ENCODE data around the gene VPS33A.
"Not testable (repeated sequence)": the region's sequence is repeated elsewhere in the genome, so short reads cannot be mapped to it uniquely, and the experiment has no call there.

The VPS33A gene

DNA sequence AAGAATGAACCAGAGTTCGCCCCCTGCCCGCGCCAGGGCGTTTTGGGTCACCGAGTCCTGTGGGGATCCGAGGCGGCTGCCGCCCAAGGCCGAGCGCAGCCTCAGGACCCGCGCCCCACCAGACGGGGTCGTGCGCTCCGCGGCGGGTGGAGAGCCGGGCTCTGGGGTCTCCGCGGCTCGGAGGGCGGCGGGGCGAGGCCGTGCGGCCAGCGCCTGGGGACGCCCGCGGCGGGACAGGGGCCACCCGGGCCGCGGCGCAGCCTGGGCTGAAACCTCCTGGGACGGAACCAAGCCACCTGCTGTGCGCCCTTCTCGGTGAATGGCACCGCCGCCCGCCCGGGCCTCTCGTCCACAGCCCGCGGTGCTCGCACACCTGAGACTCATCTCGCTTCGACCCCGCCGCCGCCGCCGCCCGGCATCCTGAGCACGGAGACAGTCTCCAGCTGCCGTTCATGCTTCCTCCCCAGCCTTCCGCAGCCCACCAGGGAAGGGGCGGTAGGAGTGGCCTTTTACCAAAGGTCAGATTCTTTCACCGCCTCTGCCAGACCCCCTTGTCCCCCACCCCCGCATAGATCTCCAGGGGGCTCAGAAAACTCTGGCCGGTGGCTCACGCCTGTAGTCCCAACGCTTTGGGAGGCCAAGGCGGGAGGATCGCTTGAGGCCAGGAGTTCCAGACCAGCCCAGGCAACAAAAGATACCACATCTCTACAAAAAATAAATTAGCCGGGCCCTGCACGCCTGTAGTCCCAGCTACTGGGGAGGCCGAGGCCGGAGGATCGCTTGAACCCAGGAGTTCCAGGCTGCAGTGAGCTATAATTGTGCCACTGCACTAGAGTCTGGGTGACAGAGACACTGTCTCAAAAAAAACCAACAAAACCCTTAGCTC lies 61.9 kb downstream of the VPS33A start:
- DNase-seq (ENCODE audit: low read depth in 2 of 2) = no peak

DNA sequence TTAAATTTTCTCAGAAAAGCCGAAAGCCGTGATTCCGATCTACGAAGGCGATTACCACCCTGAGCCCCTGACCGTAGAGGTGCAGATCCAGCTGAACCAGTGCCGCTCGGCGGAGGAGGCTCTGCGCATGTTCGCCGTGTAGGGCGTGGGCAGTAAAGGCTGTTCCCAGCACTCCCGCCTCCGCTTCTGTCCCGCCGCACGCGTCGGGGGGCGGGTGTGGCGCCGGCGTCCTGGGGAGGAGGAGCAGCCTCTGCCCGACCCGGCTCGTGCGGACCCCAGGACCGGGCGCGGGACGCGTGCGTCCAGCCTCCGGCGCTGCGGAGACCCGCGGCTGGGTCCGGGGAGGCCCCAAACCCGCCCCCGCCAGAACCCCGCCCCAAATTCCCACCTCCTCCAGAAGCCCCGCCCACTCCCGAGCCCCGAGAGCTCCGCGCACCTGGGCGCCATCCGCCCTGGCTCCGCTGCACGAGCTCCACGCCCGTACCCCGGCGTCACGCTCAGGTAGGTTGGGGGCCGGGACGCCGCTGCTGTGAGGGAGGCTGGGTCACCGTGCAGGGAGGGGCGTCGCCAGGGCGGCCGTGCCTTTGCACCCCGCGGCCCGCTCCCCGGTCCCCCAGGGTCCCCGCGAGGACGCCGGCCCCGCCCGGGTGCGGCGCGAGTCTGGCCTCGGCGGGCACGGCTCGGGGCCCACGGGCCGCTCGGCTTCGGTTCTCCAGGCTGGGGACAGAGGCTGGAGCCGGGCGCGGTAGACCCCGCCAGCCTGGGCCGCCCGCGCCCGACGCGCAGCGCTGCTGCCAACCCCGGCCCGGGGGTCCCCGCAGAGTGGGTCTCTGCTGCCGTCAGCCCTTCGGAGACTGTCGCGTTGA lies 62.8 kb downstream of the VPS33A start, which contains the start of gene B3GNT4:
TSS of gene B3GNT4 (plus strand) at position 409 of the 866 bp plus-strand sequence. CDS start 910 bp downstream, outside the sequence.
- peak in 1 of 2 donors; percentile 59 for DNase-seq (ENCODE audit: low read depth in 2 of 2)

DNA sequence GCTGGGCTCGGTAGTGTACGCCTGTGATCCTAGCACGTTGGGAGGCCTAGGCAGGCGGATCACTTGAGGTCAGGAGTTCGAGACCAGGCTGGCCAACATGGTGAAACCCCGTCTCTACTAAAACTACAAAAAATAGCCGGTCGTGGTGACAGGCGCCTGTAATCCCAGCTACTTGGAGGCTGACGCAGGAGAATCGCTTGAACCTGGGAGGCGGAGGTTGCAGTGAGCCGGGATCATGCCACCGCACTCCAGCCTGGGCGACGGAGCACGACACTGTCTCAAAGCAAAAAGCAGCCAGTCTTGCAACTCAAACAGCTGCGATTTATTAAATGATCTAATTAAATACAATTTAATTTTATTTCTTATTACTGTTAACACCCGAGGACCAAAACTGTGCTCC lies 63.5 kb downstream of the VPS33A start:
- DNase-seq (ENCODE audit: low read depth in 2 of 2) = not testable (repeated sequence)

DNA sequence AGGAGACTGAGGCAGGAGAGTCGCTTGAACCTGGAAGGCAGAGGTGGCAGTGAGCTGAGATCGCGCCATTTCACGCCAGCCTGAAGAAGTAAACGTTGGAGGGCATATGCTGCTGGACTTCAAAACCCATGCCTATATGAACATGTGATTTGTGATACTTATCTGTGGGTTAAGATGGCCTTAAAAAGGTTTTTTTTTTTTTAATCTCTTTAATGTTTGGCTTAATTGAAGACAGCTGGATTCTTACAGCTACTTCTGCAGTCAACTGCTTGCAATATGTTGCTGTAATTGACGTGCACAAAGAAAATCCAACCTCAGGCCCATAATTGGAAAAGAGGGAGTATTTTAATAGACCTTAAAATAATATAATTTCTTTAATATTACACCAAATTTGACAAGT lies 64.3 kb downstream of the VPS33A start:
- no peak for DNase-seq (ENCODE audit: low read depth in 2 of 2)

DNA sequence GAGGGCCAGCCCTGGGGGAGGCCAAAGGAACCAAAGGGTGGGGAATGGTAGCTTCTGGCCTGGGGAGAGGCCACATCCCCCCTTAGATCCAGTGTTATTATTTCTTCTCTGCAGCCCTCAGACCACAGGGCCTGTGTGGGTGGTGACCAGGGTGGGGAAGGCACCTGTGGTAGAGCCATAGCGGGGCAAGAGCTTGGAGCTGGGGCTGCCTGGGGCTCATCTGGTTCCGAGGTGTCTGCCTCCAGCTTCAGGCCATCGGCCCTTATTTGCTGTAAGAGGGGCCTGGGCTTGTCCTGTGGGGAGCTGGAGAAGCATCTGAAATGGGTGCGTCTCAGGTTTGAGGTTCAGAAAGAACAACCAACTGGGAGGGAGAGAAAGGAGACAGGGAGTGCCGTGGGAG lies 64.9 kb downstream of the VPS33A start:
- no peak for DNase-seq (ENCODE audit: low read depth in 2 of 2)

DNA sequence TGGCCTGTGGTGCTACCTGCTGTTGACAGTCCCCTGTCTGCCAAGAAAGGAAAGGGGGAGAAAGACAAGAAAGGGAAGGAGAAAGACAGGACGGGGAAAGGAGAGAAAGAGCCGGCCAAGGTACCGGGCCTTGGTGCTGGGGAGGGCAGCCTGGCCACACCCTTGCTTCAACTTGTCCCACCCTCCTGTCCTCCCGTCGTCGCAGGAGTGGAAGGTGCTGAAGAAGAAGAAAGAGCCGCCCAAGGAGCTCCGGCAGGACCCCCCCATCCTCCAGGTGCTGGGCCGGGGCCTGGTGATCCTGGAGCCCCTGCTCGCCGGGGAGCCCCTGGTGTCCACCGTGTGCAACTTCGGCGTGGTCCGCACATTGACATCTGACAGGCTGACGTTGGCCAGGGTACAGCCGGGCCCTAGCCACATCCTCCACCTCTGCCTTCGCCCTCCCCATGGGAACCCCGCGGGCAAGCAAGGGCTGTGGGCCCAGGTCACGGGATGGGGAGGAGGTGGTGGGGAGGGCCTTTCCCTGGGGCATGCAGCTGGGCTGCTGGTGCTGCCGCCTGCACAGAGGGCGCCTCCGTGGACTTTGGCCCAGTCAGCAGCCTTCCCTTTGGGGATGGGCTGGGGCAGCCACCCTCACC lies 65.6 kb downstream of the VPS33A start:
- no peak for DNase-seq (ENCODE audit: low read depth in 2 of 2)

DNA sequence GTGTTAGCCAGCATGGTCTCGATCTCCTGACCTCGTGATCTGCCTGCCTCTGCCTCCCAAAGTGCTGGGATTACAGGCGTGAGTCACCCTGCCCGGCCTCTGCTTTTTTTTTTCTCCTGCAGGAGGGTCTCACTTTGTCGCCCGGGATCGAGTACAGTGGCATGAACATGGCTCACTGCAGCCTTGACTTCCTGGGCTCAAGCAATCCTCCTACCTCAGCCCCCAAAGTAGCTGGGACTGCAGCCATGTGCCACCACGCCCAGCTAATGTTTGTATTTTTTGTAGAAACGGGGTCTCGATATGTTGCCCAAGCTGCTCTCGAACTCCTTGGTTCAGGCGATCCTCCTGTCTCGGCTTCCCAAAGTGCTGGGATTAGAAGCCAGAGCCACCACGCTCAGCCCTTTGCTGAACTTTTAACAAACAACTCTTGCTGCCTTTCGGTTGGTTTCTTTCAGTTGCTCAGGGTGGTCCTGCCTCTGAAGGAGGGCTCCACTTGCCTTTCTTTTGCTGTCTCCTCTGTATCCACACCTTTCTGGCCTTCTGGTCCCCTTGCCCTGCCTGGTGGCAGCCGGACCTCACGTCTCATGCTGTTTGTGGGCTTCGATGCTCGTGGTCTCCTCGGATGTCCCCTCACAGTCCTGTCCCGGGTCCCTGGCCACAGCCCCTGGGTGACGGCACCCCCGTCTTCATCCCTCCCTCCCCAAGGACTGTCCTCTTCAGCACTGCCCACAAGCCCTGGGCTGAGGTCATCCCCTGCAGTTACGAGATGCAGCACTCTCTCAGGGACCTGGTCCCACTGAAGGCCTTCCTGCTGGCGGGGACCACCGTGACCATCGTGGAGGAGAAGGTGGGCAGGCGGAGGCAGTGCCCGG lies 66.6 kb downstream of the VPS33A start:
- DNase-seq (ENCODE audit: low read depth in 2 of 2) = no peak

DNA sequence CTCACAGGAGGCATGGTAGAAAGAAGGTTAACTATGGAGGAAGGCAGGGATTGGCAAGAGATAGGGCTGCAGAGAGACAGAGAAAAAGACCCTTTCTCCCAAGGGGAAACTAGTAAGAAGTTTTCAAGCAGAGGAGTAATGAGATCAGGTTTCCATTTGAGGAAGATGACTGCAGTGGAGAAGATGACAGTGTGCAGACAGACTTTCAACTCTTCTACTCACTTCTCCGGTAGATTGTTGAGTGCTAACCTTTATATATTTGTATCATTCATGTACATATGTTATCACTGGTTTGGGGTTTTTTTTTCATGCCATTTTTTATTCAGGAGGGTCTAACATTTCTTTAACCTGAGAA lies 68.7 kb downstream of the VPS33A start:
- no peak for DNase-seq (ENCODE audit: low read depth in 2 of 2)

DNA sequence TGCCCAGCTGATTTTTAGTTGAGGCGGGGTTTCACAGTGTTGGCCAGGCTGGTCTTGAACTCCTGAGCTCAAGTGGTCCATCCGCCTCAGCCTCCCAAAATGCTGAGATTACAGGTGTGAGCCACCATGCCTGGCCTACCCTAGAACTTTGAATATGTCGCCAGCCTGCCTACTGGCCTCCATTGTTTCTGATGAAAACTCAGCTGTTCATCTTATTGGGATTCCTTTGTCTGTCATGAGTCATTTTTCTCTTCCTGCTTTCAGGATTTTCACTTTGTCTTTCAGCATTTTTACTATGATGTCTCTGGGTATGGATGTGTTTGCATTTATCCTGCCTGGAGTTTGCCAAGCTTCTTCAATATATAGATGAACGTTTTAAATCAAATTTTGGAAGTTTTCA lies 70.9 kb downstream of the VPS33A start:
- no peak for DNase-seq (ENCODE audit: low read depth in 2 of 2)

DNA sequence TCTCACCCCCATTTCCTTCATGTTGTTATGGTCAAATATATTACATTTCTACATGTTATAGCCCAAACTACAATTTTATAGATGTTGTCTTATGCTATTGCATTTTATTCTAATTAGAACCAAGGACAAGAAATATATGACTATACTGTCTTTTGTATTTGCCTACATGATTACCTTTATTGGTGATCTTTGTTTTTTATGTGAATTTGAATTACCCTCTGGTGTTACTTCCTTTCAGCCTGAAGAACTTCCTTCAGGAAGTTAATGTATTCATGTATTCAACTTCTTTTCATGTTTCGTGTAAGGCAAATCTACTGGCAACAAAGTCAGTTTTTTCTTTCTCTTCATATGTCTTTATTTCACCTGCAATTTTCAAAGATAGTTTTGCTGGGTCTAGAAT lies 71.5 kb downstream of the VPS33A start:
- DNase-seq (ENCODE audit: low read depth in 2 of 2) = no peak

DNA sequence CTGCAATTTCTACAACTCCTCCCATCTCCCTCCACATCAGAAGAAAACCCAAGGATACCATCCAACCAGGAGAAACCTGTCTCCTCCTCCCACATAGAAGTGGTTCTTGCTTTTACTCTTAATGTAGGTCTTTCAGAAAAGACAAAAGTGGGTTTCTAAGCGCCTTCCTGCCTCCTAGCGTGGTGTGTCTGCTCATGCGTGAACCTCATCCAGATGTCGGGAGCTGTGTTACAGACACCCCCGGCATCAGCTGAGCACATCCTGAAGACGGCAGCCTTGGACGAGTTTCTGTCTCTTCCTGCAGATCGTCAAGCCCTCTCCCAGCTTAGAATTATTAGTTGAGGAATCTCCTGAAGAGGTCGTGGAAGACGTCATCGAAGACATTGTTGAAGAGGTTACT lies 73.9 kb downstream of the VPS33A start:
- no peak for DNase-seq (ENCODE audit: low read depth in 2 of 2)

DNA sequence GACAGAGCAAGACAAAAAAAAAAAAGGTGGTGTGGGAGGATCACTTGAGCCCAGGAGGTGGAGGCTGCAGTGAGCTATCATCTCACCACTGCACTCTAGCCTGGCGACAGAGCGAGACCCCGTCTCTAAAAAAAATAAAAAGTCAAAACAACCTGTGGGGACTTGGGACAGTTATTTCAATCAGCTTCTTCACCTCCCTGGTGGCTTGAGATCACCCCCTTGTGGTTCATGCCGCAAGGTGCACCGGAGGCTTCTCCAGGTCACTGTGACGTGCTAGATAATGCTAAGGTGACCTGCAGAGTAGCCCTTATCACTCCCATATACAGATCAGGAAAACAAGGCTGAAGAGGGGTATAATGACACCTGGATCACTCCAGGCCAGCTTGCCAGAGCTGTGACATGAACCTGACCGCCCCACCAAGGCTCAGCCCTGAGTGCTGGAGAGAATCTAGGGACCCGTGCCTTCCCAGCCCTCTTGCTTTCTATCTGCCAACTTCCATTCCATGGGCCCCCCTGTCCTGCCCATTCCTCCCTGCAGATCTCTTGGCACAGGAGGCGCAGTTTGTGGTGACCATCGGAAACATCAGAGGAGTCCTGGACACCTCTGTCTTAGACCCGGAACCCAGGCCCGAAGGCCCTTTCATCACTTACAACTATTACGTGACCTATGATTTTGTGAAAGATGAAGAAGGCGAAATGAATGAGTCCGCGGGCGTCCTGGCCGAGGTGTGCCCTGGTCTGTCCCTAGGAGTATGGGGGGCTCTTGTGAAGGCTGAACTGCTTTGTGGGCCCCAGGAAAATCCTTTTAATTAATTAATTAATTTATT lies 75.2 kb downstream of the VPS33A start:
- peak; percentile 27 to 41 for DNase-seq (ENCODE audit: low read depth in 2 of 2)

DNA sequence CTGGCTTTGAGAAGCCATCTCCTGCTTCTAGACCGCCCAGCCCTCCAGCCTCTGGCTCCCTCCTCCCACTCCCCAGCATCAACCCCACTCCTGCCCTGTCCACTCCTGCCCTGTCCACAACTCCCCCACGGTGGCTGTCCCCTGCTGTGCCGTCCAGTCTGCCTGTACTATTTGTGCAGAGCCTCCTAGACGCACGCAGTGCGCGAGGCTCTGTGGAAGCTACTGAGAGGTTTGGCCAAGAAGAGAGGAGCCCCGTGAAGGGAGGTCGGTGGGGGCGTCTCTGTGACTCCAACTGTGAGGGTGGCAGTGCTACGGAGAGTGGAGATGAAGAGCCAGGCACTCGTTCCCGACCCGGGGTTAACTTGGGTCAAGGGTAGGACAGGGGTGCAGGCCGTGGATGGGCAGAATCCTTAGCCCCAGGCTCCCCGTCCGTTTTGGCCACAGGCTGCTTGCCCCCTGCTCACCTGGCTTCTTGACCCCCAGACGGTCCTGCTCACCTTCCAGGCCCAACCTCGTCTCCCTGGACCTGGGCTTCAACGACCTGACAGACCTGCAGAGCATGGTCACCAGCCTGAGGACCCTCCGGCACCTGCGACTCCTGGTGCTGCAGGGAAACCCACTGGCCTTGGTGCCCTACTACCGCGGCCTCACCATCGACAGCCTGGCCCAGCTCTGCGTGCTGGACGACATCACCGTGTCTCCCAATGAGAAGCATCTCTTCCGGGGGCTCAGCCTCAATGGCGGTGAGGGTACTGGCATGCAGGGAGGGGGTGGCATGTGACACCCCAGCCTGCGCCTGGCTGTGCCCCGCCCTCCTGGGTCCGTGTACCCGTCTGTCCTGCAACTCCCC lies 76.4 kb downstream of the VPS33A start:
- DNase-seq (ENCODE audit: low read depth in 2 of 2) = no peak

DNA sequence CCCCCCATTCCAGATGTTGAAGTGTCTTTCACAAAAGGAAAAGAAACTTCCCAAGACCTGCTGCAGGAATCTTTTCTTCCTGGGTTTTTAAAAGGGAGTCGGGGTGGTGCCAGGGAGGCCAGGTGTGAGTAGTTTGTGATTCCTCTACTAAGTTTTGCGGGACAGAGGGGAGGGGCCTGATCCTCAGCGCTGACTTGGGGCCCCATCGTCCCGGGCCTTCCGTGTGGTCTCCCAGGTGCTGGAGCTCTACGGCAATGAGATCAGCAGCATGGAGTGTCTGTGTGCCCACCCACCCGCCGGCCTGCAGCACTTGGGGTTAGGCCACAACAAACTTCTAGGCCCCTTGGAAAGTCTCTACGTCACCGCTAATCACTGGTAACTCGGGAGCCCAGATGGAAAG lies 78.8 kb downstream of the VPS33A start:
- DNase-seq (ENCODE audit: low read depth in 2 of 2) = no peak

DNA sequence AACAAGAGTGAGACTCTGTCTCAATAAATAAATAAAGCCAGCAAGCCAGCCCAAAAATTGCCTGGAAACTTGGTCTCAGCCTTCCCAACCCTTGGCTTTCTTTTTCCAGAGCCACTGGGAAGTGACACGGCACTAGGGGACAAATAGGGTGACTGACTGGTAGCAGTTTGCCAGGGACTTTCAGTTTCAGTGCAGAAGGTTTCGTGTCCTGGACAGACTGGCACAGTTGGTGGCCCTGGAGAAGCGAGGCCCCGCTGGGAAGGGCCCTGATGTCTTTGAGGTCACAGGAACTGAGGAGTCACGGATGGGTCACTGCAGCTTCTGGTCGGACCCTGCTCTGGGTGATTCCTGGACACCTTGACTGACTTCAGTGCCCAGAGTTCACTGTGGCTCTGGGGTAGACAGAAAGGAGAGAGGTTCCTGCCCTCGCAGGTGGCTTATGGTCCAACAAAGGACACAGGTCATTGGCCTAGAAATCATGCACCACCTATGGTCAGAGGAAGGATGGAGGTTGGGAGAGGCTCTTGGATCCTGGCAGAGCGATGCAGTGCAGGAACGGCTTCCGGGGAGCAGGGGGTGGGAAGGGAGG lies 80.7 kb downstream of the VPS33A start:
- no peak for DNase-seq (ENCODE audit: low read depth in 2 of 2)

DNA sequence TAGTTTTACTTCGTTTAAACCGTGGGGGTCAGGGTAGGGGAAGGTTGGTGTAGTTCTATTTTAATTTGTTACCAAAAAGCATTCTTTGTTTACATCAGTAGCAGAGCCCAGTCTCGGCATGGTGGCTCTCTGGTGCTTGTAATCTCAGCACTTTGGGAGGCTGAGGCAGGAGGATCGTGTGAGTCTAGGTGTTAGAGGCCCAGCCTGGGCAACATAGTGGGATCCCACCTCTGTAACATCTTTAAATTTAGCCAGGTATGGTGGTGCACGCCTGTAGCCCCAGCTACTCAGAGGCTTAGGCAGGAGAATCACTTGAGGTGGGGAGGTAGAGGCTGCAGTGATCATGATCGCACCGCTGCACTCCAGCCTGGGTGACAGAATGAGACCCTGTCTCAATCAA lies 81.2 kb downstream of the VPS33A start:
- no peak for DNase-seq (ENCODE audit: low read depth in 2 of 2)

DNA sequence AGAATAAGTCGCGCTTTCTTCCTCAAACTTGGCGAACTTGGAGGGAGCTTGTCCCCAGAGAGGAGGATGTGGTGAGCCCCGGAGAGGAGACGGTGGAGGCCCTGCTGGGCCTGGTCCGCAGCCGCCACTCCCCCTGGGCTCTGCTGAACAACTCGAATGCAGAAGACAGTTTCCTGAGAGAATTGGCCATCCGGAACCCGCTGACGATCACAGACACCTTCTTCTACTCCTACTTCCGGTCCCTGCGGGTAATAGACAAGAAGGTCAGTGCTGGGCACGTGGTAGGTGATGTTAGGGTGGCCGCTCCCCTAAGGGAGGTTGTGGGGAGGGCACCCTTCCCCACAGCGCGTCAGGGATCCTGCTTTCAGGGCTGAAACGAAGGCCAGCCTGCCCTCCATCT lies 81.8 kb downstream of the VPS33A start:
- no peak for DNase-seq (ENCODE audit: low read depth in 2 of 2)

DNA sequence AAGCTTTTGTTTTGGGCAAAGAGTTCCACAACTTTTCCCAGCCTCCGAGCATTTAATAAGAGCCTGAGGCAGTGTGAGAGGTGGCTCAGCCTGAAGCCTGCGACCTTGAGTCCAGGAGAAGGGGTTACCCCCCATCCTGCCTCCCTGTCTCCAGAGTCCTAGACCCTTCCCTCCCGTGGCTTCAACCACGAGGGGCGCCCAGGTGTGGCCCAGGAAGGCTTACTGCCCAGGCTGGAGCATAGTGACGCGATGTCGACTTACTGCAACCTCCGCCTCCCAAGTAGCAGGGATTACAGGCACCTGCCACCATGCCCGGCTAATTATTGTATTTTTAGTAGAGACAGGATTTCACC lies 82.7 kb downstream of the VPS33A start:
- DNase-seq (ENCODE audit: low read depth in 2 of 2) = no peak

DNA sequence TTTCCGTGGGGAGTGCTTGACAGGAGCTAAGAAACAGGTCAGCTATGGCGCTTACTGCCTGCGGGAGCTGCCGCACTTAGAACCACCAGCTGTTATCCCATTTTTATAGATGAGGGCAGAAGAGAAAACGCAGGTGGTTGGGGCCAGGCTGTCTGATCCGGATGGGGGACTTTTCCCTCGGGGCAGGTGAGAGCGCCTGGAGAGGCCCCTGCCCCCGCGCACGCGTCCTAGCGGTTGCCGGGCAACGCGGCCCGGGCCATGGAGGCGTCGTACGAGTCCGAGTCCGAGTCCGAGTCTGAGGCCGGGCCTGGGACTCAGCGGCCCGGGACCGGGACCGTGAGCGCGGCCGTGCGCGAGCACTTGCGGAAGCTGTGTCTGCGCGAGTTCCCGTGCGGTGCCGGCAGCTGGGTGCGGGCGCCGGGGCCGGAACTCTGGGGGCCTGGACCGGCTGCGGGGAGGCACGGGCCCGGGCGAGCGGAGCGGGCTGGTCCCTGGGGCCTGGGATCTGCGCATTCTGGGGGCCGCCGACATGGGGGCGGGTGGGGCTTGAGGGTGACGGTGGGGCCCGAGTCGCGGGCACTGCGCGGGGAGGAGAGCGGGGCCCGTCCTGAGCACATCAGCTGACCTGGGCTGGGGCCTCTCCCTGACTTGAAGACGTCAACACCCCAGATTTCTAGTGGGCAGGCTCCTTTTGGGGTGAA lies 83.3 kb downstream of the VPS33A start, which contains the start of gene LRRC43:
TSS of gene LRRC43 (plus strand) at position 237 of the 701 bp plus-strand sequence. CDS start at position 259, 22 bp downstream.
- DNase-seq (ENCODE audit: low read depth in 2 of 2) = no peak
